HG03354 (cell line): ENCODE data around the gene OGFOD1.
"Not testable (repeated sequence)": the region's sequence is repeated elsewhere in the genome, so short reads cannot be mapped to it uniquely, and the experiment has no call there.

Experiments used
- ATAC-seq: cut with Tn5 transposase; IDR thresholded peaks from one replicate; pipeline ENCODE4 v1.9.1; 2021; ENCODE audit warnings: mild to moderate bottlenecking; ENCODE audit not compliant: unreplicated experiment, poor library complexity, severe bottlenecking

Gene OGFOD1

GRCh38 chr16:56477096-56477878 is 25.9 kb downstream of the OGFOD1 start:
- ATAC-seq = no peak

- ATAC-seq = no peak
Measured at GRCh38 chr16:56478281-56479049, 27.1 kb downstream of the OGFOD1 start.

GRCh38 chr16:56479469-56479868 is 28.1 kb downstream of the OGFOD1 start:
- no peak for ATAC-seq

- no peak for ATAC-seq
Measured at GRCh38 chr16:56480776-56481467, 29.6 kb downstream of the OGFOD1 start.

GRCh38 chr16:56481468-56482122 is 30.2 kb downstream of the OGFOD1 start:
- ATAC-seq = no peak

- ATAC-seq = no peak
Measured at GRCh38 chr16:56482683-56483236, 31.4 kb downstream of the OGFOD1 start.

- no peak for ATAC-seq
Measured at GRCh38 chr16:56483394-56483793, 32.0 kb downstream of the OGFOD1 start.

- no peak for ATAC-seq
Measured at GRCh38 chr16:56488035-56488434, 36.7 kb downstream of the OGFOD1 start.

GRCh38 chr16:56488868-56489267 is 37.5 kb downstream of the OGFOD1 start:
- ATAC-seq = not testable (repeated sequence)

GRCh38 chr16:56491657-56492261 is 40.4 kb downstream of the OGFOD1 start:
- ATAC-seq = no peak

- ATAC-seq = no peak
Measured at GRCh38 chr16:56493126-56493525, 41.8 kb downstream of the OGFOD1 start.

GRCh38 chr16:56493815-56494214 is 42.5 kb downstream of the OGFOD1 start:
- ATAC-seq = no peak

- no peak for ATAC-seq
Measured at GRCh38 chr16:56505181-56505580, 53.8 kb downstream of the OGFOD1 start.

- ATAC-seq = no peak
Measured at GRCh38 chr16:56506941-56507340, 55.6 kb downstream of the OGFOD1 start.

GRCh38 chr16:56510544-56510943 is 59.2 kb downstream of the OGFOD1 start:
- ATAC-seq = no peak

GRCh38 chr16:56512025-56512424 is 60.7 kb downstream of the OGFOD1 start:
- ATAC-seq = no peak

GRCh38 chr16:56513091-56513490 is 61.7 kb downstream of the OGFOD1 start:
- no peak for ATAC-seq

GRCh38 chr16:56513972-56514371 is 62.6 kb downstream of the OGFOD1 start:
- ATAC-seq = no peak

GRCh38 chr16:56514845-56515244 is 63.5 kb downstream of the OGFOD1 start:
- no peak for ATAC-seq
